Spinal cord (tissue), 10 donors: ENCODE data around the gene COLEC12. TPM values are rescaled to one million over a fixed set of nuclear protein-coding genes. Genes with fewer than 3 reads are reported as not detected.

Experiments
- DNase-seq, 6 donors: peaks; one replicate each; pipeline versions ENCODE4 v3.0.0 to v3.0.0-alpha.2; 2013 to 2015; ENCODE audit warnings: low spot score in 6 of 6, low read depth in 4 of 6
- H3K27ac ChIP-seq: one replicate; pipeline ENCODE4 v1.5.1; 2013; ENCODE audit warnings: low read depth, low read length, control low read depth
- H3K27me3 ChIP-seq: one replicate; pipeline ENCODE4 v1.6.1; 2013; ENCODE audit warnings: low read length; ENCODE audit not compliant: control insufficient read depth, insufficient read depth
- H3K36me3 ChIP-seq: one replicate; pipeline ENCODE4 v1.6.1; 2013; ENCODE audit warnings: low read length; ENCODE audit not compliant: control insufficient read depth, insufficient read depth
- H3K4me1 ChIP-seq: one replicate; pipeline ENCODE4 v1.6.1; 2013; ENCODE audit warnings: low read length; ENCODE audit not compliant: control insufficient read depth, insufficient read depth
- H3K4me3 ChIP-seq: one replicate; pipeline ENCODE4 v1.5.1; 2013; ENCODE audit warnings: low read depth, low read length, control low read depth
- H3K9me3 ChIP-seq: one replicate; pipeline ENCODE4 v1.6.1; 2013; ENCODE audit warnings: low read length; ENCODE audit not compliant: control insufficient read depth, insufficient read depth
- WGBS: methylation state at CpG from one replicate; pipeline ENCODE4 v1.1.5; 2013; ENCODE audit warnings: missing lambda C conversion rate; ENCODE audit not compliant: insufficient coverage; 5-methylcytosine and 5-hydroxymethylcytosine counted together
- polyA plus RNA-seq, 2 donors: library from polyadenylated mRNA; unstranded; fragments of 120-200 nt; gene quantifications; one replicate each; pipeline ENCODE4 v1.2.1, GENCODE V29; 2013; ENCODE audit not compliant: insufficient read length in 2 of 2
- total RNA-seq, 2 donors: library from RNA; depleted of rRNA in 1 of 2; stranded (reverse); fragments of 120-200 nt in 1 of 2; fragments of >200 nt in 1 of 2; gene quantifications; one replicate each; pipeline versions ENCODE4 v1.2.3 to v1.2.4, GENCODE V29; 2013 to 2014
- donor health status: healthy.

Gene COLEC12
- total and polyA plus RNA-seq, 4 donors, result 19.2 to 282 (median 57.4) TPM

GRCh38 chr18:508835-509234, 8.3 kb upstream of the COLEC12 start:
- no peaks in the 10 kb centered on the region for H3K27me3 ChIP-seq
- H3K4me1 ChIP-seq, result no peaks in the 10 kb centered on the region
- no peak for DNase-seq
- H3K4me3 ChIP-seq, result no peak overlapping the region
- no peaks in the 10 kb centered on the region for H3K36me3 ChIP-seq
- WGBS, result no CpG with 5 or more reads among the region's 3 CpGs
- no peak overlapping the region for H3K27ac ChIP-seq
- H3K9me3 ChIP-seq, result no peaks in the 10 kb centered on the region

- WGBS, result 80% methylated on average over 1 of the region's 3 CpGs
- no peaks in the 10 kb centered on the region for H3K4me1 ChIP-seq
- no peak for DNase-seq
- no peaks in the 10 kb centered on the region for H3K27me3 ChIP-seq
- no peak overlapping the region for H3K4me3 ChIP-seq
- no peaks in the 10 kb centered on the region for H3K9me3 ChIP-seq
- no peak overlapping the region for H3K27ac ChIP-seq
- H3K36me3 ChIP-seq, result no peaks in the 10 kb centered on the region
Measured at GRCh38 chr18:507636-508035, 7.1 kb upstream of the COLEC12 start.

GRCh38 chr18:506801-507200, 6.3 kb upstream of the COLEC12 start:
- no peaks in the 10 kb centered on the region for H3K9me3 ChIP-seq
- H3K27ac ChIP-seq, result no peak overlapping the region
- no peaks in the 10 kb centered on the region for H3K27me3 ChIP-seq
- 100% methylated on average over 1 of the region's 4 CpGs for WGBS
- DNase-seq, result no peak
- no peak overlapping the region for H3K4me3 ChIP-seq
- H3K4me1 ChIP-seq, result no peaks in the 10 kb centered on the region
- no peaks in the 10 kb centered on the region for H3K36me3 ChIP-seq

GRCh38 chr18:506264-506663, 5.8 kb upstream of the COLEC12 start:
- no peaks in the 10 kb centered on the region for H3K27me3 ChIP-seq
- no peak for DNase-seq
- H3K36me3 ChIP-seq, result no peaks in the 10 kb centered on the region
- no peaks in the 10 kb centered on the region for H3K9me3 ChIP-seq
- no peak overlapping the region for H3K27ac ChIP-seq
- no CpG with 5 or more reads among the region's 1 CpG for WGBS
- H3K4me1 ChIP-seq, result no peaks in the 10 kb centered on the region
- no peak overlapping the region for H3K4me3 ChIP-seq

GRCh38 chr18:505483-506122, 5.1 kb upstream of the COLEC12 start:
- H3K36me3 ChIP-seq, result no peaks in the 10 kb centered on the region
- H3K4me1 ChIP-seq, result peaks cover 4% of the 10 kb centered on the region
- H3K27me3 ChIP-seq, result peaks cover 4% of the 10 kb centered on the region
- peak in 1 of 6 donors; percentile 24 for DNase-seq
- no peaks in the 10 kb centered on the region for H3K9me3 ChIP-seq
- no peak overlapping the region for H3K27ac ChIP-seq
- no peak overlapping the region for H3K4me3 ChIP-seq
- 48% methylated on average over 2 of the region's 6 CpGs for WGBS

GRCh38 chr18:501406-501714, 859 bp upstream of the COLEC12 start:
- Histone ChIP-seq H3K4me3 (no peak overlapping the region), H3K27me3 (peaks cover 32% of the 10 kb centered on the region)
- DNase-seq, result no peak

GRCh38 chr18:499776-500631, 497 bp downstream of the COLEC12 start:
- Histone ChIP-seq H3K9me3 (no peaks in the 10 kb centered on the region), H3K36me3 (no peaks in the 10 kb centered on the region), H3K27me3 (peaks cover 32% of the 10 kb centered on the region), H3K4me1 (peaks cover 15% of the 10 kb centered on the region), H3K27ac (peak overlapping the region; percentile 76), H3K4me3 (peak overlapping the region; percentile 69)
- WGBS, result under 1% methylated on average over 90 of the region's 93 CpGs
- peak in 2 of 6 donors; percentile 37 to 45 for DNase-seq

More at GRCh38 chr18:501406-501714, 859 bp upstream of the COLEC12 start:
- H3K27ac ChIP-seq, result no peak overlapping the region
- H3K9me3 ChIP-seq, result no peaks in the 10 kb centered on the region
- WGBS, result 0% methylated on average over 2 of the region's 11 CpGs
- peaks cover 15% of the 10 kb centered on the region for H3K4me1 ChIP-seq
- no peaks in the 10 kb centered on the region for H3K36me3 ChIP-seq

- peaks cover 32% of the 10 kb centered on the region for H3K27me3 ChIP-seq
- H3K9me3 ChIP-seq, result no peaks in the 10 kb centered on the region
- H3K4me3 ChIP-seq, result peak overlapping the region; percentile 69
- H3K27ac ChIP-seq, result peak overlapping the region; percentile 76
- DNase-seq, result peak in 1 of 6 donors; percentile 41
- H3K4me1 ChIP-seq, result peaks cover 15% of the 10 kb centered on the region
- H3K36me3 ChIP-seq, result no peaks in the 10 kb centered on the region
- under 1% methylated on average over 26 of the region's 32 CpGs for WGBS
Measured at GRCh38 chr18:498931-499775, 1.3 kb downstream of the COLEC12 start.

GRCh38 chr18:497688-498087, 2.8 kb downstream of the COLEC12 start:
- Histone ChIP-seq H3K36me3 (no peaks in the 10 kb centered on the region), H3K27me3 (peaks cover 32% of the 10 kb centered on the region)
- WGBS, result 82% methylated on average over 5 of the region's 6 CpGs

More at GRCh38 chr18:497688-498087, 2.8 kb downstream of the COLEC12 start:
- H3K4me3 ChIP-seq, result no peak overlapping the region
- DNase-seq, result no peak
- H3K4me1 ChIP-seq, result peaks cover 20% of the 10 kb centered on the region
- H3K9me3 ChIP-seq, result no peaks in the 10 kb centered on the region
- H3K27ac ChIP-seq, result peak overlapping the region; percentile 1
